Neural cell (in vitro differentiated cells): Measurements from ENCODE around the gene CMC1. TPM values are rescaled to one million over a fixed set of nuclear protein-coding genes. Genes with fewer than 3 reads are reported as not detected.

Experiments
- H2AFZ ChIP-seq: fragments of 200-600, 300-800 bp; sonication (generic), shearing (Covaris generic); 2 replicates; pipeline ENCODE4 v1.6.0; 2014; ENCODE audit warnings: low read depth, mild to moderate bottlenecking, antibody characterized with exemption, low read length, moderate library complexity
- H3F3A ChIP-seq: fragments of 200-600 bp; shearing (Covaris generic); 2 replicates; pipeline ENCODE4 v1.6.1; 2016; ENCODE audit warnings: mild to moderate bottlenecking, moderate library complexity, mixed read lengths, antibody characterized with exemption, low read length; ENCODE audit not compliant: insufficient read depth, poor library complexity, severe bottlenecking
- H3K27ac ChIP-seq: fragments of 200-600, 300-800 bp; sonication (generic), shearing (Covaris generic); 2 replicates; pipeline ENCODE4 v1.5.1; 2014; ENCODE audit warnings: mild to moderate bottlenecking, low read length, moderate library complexity
- H3K27me3 ChIP-seq: fragments of 300-800, 200-600 bp; sonication (generic), shearing (Covaris generic); 2 replicates; pipeline ENCODE4 v1.6.0; 2014; ENCODE audit warnings: mild to moderate bottlenecking, low read depth, low read length, moderate library complexity; ENCODE audit not compliant: insufficient read depth
- H3K36me3 ChIP-seq: fragments of 300-800, 200-600 bp; sonication (generic), shearing (Covaris generic); 2 replicates; pipeline ENCODE4 v1.5.1; 2014; ENCODE audit warnings: mild to moderate bottlenecking, antibody characterized with exemption, low read length, moderate library complexity; ENCODE audit not compliant: insufficient read depth
- H3K4me2 ChIP-seq: fragments of 300-800, 200-600 bp; sonication (generic), shearing (Covaris generic); 2 replicates; pipeline ENCODE4 v1.6.0; 2014; ENCODE audit warnings: mild to moderate bottlenecking, low read length
- H3K4me3 ChIP-seq: fragments of 300-800, 200-600 bp; sonication (generic), shearing (Covaris generic); 2 replicates; pipeline ENCODE4 v1.5.1; 2014; ENCODE audit warnings: mild to moderate bottlenecking, low read length, moderate library complexity
- H3K79me2 ChIP-seq: fragments of 200-600 bp; shearing (Covaris generic); replicated peaks from 2 replicates; pipeline ENCODE4 v1.6.0; 2014; ENCODE audit warnings: mild to moderate bottlenecking, low read length, moderate library complexity; ENCODE audit not compliant: insufficient read depth
- H3K9ac ChIP-seq: fragments of 300-800, 200-600 bp; sonication (generic), shearing (Covaris generic); 2 replicates; pipeline ENCODE4 v1.6.1; 2016; ENCODE audit warnings: mild to moderate bottlenecking, low read length, mixed read lengths
- H3K9me2 ChIP-seq: fragments of 200-600 bp; shearing (Covaris generic); 2 replicates; pipeline ENCODE4 v1.6.1; 2016; ENCODE audit warnings: mild to moderate bottlenecking, low read length, mixed read lengths; ENCODE audit not compliant: insufficient read depth
- H3K9me3 ChIP-seq: fragments of 200-600, 300-800 bp; sonication (generic), shearing (Covaris generic); 2 replicates; pipeline ENCODE4 v1.6.1; 2016; ENCODE audit warnings: mild to moderate bottlenecking, mixed run types, low read length, moderate library complexity, mixed read lengths
- H4K20me1 ChIP-seq: fragments of 200-600 bp; shearing (Covaris generic); 2 replicates; pipeline ENCODE4 v1.6.1; 2016; ENCODE audit warnings: mild to moderate bottlenecking, mixed run types; ENCODE audit not compliant: insufficient read depth
- EP300 ChIP-seq: fragments of 450-650 bp; conservative IDR thresholded peaks from 2 replicates; pipeline ENCODE4 v1.6.1; 2014; ENCODE audit warnings: antibody characterized with exemption, mild to moderate bottlenecking, moderate library complexity; ENCODE audit not compliant: poor library complexity, severe bottlenecking
- EZH2 ChIP-seq: fragments of 200-600, 300-800 bp; shearing (Covaris generic), sonication (generic); IDR thresholded peaks from 2 replicates; pipeline ENCODE4 v1.6.1; 2014; ENCODE audit warnings: antibody characterized with exemption, low read length, borderline replicate concordance, mild to moderate bottlenecking; ENCODE audit not compliant: insufficient read depth, poor library complexity, severe bottlenecking
- MXI1 ChIP-seq: fragments of 450-650 bp; conservative IDR thresholded peaks from 2 replicates; pipeline ENCODE4 v1.6.1; 2014; ENCODE audit warnings: antibody characterized with exemption, mild to moderate bottlenecking; ENCODE audit not compliant: poor library complexity, severe bottlenecking
- POLR2AphosphoS5 ChIP-seq: IDR thresholded peaks from 2 replicates; pipeline ENCODE4 v1.6.1; 2012
- RAD21 ChIP-seq: fragments of 450-650 bp; conservative IDR thresholded peaks from 2 replicates; pipeline ENCODE4 v1.6.1; 2014; ENCODE audit warnings: antibody characterized with exemption, mild to moderate bottlenecking, moderate library complexity
- SMC3 ChIP-seq: fragments of 450-650 bp; conservative IDR thresholded peaks from 2 replicates; pipeline ENCODE4 v1.6.1; 2014; ENCODE audit warnings: antibody characterized with exemption, mild to moderate bottlenecking, moderate library complexity; ENCODE audit not compliant: poor library complexity
- TAF1 ChIP-seq: IDR thresholded peaks from 2 replicates; pipeline ENCODE4 v1.6.1; 2012; ENCODE audit warnings: low read depth
- polyA plus RNA-seq: library from polyadenylated mRNA; depleted of rRNA; stranded (reverse); fragments of >200 nt; gene quantifications from 2 replicates; pipeline ENCODE4 v1.2.3, GENCODE V29; 2014
- TF ChIP-seq, protein P1 (sequence below): IDR thresholded peaks from 2 replicates; pipeline ENCODE4 v1.6.1; 2012; ENCODE audit warnings: borderline replicate concordance
- TF ChIP-seq, protein P2 (sequence below): fragments of 450-650 bp; IDR thresholded peaks from 2 replicates; pipeline ENCODE4 v1.5.1; 2014; ENCODE audit warnings: antibody characterized with exemption, mild to moderate bottlenecking, moderate library complexity; ENCODE audit not compliant: poor library complexity, severe bottlenecking

The CMC1 gene
- polyA plus RNA-seq, 1 donor from 2014 or later, result 8.7 TPM

DNA sequence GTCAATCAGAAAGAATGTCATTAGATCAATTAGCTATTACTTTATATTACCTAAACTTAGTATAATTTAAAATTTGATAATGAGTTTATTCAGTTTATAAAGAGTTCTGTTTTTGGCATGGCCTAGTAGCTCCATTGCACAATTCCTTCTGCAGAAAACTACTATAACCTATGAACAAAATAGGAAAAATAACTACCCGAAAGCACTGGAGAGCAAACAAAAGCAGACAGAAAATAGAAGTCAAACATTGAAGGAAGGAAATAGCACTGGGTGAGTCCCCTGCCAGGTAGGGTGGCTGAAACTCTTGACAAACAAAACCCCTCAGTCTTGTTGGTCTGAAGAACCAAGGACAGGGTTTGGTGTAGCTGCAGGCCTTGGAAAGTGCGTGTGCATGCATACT is 37.5 kb downstream of the CMC1 start:
- no peaks in the 10 kb centered on the region for H3F3A ChIP-seq

DNA sequence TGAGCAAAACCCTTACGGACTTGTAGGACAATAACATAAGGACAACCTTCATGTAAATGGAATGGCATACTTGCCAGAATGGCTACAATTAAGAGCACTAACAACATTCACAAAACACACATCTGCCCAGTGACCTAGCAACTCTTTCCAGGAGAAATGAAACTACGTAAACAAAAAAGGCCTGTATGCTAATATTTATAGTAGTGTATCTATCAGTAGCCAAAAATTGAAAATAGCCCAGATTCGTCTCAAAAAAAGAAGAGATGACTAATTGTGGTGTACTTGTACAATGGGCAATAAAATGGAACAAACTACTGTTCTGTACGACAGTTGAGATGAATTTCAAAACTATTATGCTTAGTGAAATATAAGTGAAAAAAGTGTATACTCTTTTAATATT is 38.4 kb downstream of the CMC1 start:
- H3K36me3 ChIP-seq, result no peaks in the 10 kb centered on the region

More for the DNA sequence above, 37.5 kb downstream of the CMC1 start:
- no peak overlapping the region for H3K4me3 ChIP-seq
- H3K27me3 ChIP-seq, result no peaks in the 10 kb centered on the region
- H2AFZ ChIP-seq, result no peak overlapping the region
- no peaks in the 10 kb centered on the region for H3K79me2 ChIP-seq
- TF ChIP-seq EP300 (no peak), EZH2 (no peak), POLR2AphosphoS5 (no peak), MXI1 (no peak), TAF1 (no peak), RAD21 (no peak), SMC3 (no peak)
- TF ChIP-seq, protein P1, sequence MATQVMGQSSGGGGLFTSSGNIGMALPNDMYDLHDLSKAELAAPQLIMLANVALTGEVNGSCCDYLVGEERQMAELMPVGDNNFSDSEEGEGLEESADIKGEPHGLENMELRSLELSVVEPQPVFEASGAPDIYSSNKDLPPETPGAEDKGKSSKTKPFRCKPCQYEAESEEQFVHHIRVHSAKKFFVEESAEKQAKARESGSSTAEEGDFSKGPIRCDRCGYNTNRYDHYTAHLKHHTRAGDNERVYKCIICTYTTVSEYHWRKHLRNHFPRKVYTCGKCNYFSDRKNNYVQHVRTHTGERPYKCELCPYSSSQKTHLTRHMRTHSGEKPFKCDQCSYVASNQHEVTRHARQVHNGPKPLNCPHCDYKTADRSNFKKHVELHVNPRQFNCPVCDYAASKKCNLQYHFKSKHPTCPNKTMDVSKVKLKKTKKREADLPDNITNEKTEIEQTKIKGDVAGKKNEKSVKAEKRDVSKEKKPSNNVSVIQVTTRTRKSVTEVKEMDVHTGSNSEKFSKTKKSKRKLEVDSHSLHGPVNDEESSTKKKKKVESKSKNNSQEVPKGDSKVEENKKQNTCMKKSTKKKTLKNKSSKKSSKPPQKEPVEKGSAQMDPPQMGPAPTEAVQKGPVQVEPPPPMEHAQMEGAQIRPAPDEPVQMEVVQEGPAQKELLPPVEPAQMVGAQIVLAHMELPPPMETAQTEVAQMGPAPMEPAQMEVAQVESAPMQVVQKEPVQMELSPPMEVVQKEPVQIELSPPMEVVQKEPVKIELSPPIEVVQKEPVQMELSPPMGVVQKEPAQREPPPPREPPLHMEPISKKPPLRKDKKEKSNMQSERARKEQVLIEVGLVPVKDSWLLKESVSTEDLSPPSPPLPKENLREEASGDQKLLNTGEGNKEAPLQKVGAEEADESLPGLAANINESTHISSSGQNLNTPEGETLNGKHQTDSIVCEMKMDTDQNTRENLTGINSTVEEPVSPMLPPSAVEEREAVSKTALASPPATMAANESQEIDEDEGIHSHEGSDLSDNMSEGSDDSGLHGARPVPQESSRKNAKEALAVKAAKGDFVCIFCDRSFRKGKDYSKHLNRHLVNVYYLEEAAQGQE, result no peak
- TF ChIP-seq, protein P2, sequence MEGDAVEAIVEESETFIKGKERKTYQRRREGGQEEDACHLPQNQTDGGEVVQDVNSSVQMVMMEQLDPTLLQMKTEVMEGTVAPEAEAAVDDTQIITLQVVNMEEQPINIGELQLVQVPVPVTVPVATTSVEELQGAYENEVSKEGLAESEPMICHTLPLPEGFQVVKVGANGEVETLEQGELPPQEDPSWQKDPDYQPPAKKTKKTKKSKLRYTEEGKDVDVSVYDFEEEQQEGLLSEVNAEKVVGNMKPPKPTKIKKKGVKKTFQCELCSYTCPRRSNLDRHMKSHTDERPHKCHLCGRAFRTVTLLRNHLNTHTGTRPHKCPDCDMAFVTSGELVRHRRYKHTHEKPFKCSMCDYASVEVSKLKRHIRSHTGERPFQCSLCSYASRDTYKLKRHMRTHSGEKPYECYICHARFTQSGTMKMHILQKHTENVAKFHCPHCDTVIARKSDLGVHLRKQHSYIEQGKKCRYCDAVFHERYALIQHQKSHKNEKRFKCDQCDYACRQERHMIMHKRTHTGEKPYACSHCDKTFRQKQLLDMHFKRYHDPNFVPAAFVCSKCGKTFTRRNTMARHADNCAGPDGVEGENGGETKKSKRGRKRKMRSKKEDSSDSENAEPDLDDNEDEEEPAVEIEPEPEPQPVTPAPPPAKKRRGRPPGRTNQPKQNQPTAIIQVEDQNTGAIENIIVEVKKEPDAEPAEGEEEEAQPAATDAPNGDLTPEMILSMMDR, result no peak
- no peak overlapping the region for H3K9ac ChIP-seq
- no peak overlapping the region for H3K4me2 ChIP-seq
- no peaks in the 10 kb centered on the region for H3K9me2 ChIP-seq
- H3K27ac ChIP-seq, result no peak overlapping the region
- no peaks in the 10 kb centered on the region for H4K20me1 ChIP-seq
- H3K36me3 ChIP-seq, result no peaks in the 10 kb centered on the region
- H3K9me3 ChIP-seq, result no peaks in the 10 kb centered on the region

More for the DNA sequence above, 38.4 kb downstream of the CMC1 start:
- Histone ChIP-seq H3K9ac (no peak overlapping the region), H3K4me3 (no peak overlapping the region), H3K79me2 (no peaks in the 10 kb centered on the region), H3K9me3 (no peaks in the 10 kb centered on the region), H4K20me1 (no peaks in the 10 kb centered on the region), H3K27ac (no peak overlapping the region), H3F3A (no peaks in the 10 kb centered on the region), H3K9me2 (no peaks in the 10 kb centered on the region), H3K27me3 (no peaks in the 10 kb centered on the region), H2AFZ (no peak overlapping the region), H3K4me2 (no peak overlapping the region)
- TF ChIP-seq POLR2AphosphoS5 (no peak), RAD21 (no peak), SMC3 (no peak), MXI1 (no peak), EP300 (no peak), TAF1 (no peak), EZH2 (no peak)
- TF ChIP-seq, protein P1, result no peak
- TF ChIP-seq, protein P2, result no peak
